HepG2 (cell line): ENCODE data around the gene RHBDL3. TPM values are rescaled to one million over a fixed set of nuclear protein-coding genes. Genes with fewer than 3 reads are reported as not detected.

Experiments
- CEBPG ChIP-seq: IDR thresholded peaks from 2 replicates; pipeline ENCODE4 v1.6.1; 2016
- DR1 ChIP-seq: sonication (generic); formaldehyde crosslinking; IDR thresholded peaks from 2 replicates; pipeline ENCODE4 v1.8.0; 2021; ENCODE audit warnings: mild to moderate bottlenecking, missing genetic modification reagents, inconsistent platforms
- FOXK1 ChIP-seq: sonication (generic); formaldehyde crosslinking; IDR thresholded peaks from 2 replicates; pipeline ENCODE4 v1.4.0; 2020; ENCODE audit warnings: low read depth, missing genetic modification reagents, borderline replicate concordance
- HNF4A ChIP-seq: sonication (generic); formaldehyde crosslinking; IDR thresholded peaks from 2 replicates; pipeline ENCODE4 v1.4.0; 2020; ENCODE audit warnings: missing genetic modification reagents
- MYNN ChIP-seq: sonication (generic); formaldehyde crosslinking; IDR thresholded peaks from 2 replicates; pipeline ENCODE4 v1.4.0; 2020; ENCODE audit warnings: mild to moderate bottlenecking, low read depth, missing genetic modification reagents
- NR1H2 ChIP-seq: sonication (generic); formaldehyde crosslinking; IDR thresholded peaks from 2 replicates; pipeline ENCODE4 v1.8.1; 2022; ENCODE audit warnings: low read depth, missing genetic modification reagents, borderline replicate concordance
- PAF1 ChIP-seq: IDR thresholded peaks from 2 replicates; pipeline ENCODE4 v1.6.1; 2016; ENCODE audit warnings: missing genetic modification reagents, missing compliant biosample characterization
- PITX1 ChIP-seq: sonication (generic); formaldehyde crosslinking; IDR thresholded peaks from 2 replicates; pipeline ENCODE4 v1.5.1; 2020; ENCODE audit warnings: mild to moderate bottlenecking, missing genetic modification reagents
- SAFB2 ChIP-seq: sonication (generic); formaldehyde crosslinking; IDR thresholded peaks from 2 replicates; pipeline ENCODE4 v1.5.1; 2020; ENCODE audit warnings: missing genetic modification reagents, low read depth, mild to moderate bottlenecking, borderline replicate concordance
- SOX5 ChIP-seq: IDR thresholded peaks from 2 replicates; pipeline ENCODE4 v1.6.1; 2016; ENCODE audit warnings: borderline replicate concordance
- TCF7L2 ChIP-seq: IDR thresholded peaks from 2 replicates; pipeline ENCODE4 v1.6.1; 2011; ENCODE audit warnings: mild to moderate bottlenecking, low read depth, low read length, moderate library complexity
- THYN1 ChIP-seq: sonication (generic); formaldehyde crosslinking; IDR thresholded peaks from 2 replicates; pipeline ENCODE4 v1.8.1; 2023; ENCODE audit warnings: low read depth, mild to moderate bottlenecking, moderate library complexity, missing genetic modification reagents, borderline replicate concordance
- ZBTB1 ChIP-seq: sonication (generic); formaldehyde crosslinking; IDR thresholded peaks from 2 replicates; pipeline ENCODE4 v1.4.0; 2020; ENCODE audit warnings: missing genetic modification reagents, borderline replicate concordance
- ZFP41 ChIP-seq: sonication (generic); formaldehyde crosslinking; IDR thresholded peaks from 2 replicates; pipeline ENCODE4 v1.4.0; 2020; ENCODE audit warnings: mild to moderate bottlenecking, missing genetic modification reagents, borderline replicate concordance
- ZNF20 ChIP-seq: sonication (generic); formaldehyde crosslinking; IDR thresholded peaks from 2 replicates; pipeline ENCODE4 v1.4.0; 2020; ENCODE audit warnings: mild to moderate bottlenecking, moderate library complexity, missing genetic modification reagents
- ZNF34 ChIP-seq: sonication (generic); formaldehyde crosslinking; IDR thresholded peaks from 2 replicates; pipeline ENCODE4 v1.4.0; 2020; ENCODE audit warnings: mild to moderate bottlenecking, missing genetic modification reagents, borderline replicate concordance
- ZNF468 ChIP-seq: sonication (generic); formaldehyde crosslinking; IDR thresholded peaks from 2 replicates; pipeline ENCODE4 v1.8.0; 2022; ENCODE audit warnings: mild to moderate bottlenecking, moderate library complexity, missing genetic modification reagents
- ZNF543 ChIP-seq: sonication (generic); formaldehyde crosslinking; IDR thresholded peaks from 2 replicates; pipeline ENCODE4 v1.4.0; 2020; ENCODE audit warnings: mild to moderate bottlenecking, missing genetic modification reagents
- ZNF546 ChIP-seq: sonication (generic); formaldehyde crosslinking; conservative IDR thresholded peaks from 2 replicates; pipeline ENCODE4 v1.8.1; 2023; ENCODE audit warnings: mild to moderate bottlenecking, missing genetic modification reagents
- ZNF768 ChIP-seq: sonication (generic); formaldehyde crosslinking; IDR thresholded peaks from 2 replicates; pipeline ENCODE4 v1.4.0; 2020; ENCODE audit warnings: missing genetic modification reagents
- ZNF780A ChIP-seq: sonication (generic); formaldehyde crosslinking; IDR thresholded peaks from 2 replicates; pipeline ENCODE4 v1.8.0; 2022; ENCODE audit warnings: mild to moderate bottlenecking, missing genetic modification reagents, moderate library complexity
- ZNF792 ChIP-seq: IDR thresholded peaks from 2 replicates; pipeline ENCODE4 v1.6.1; 2016
- ZNF891 ChIP-seq: sonication (generic); formaldehyde crosslinking; IDR thresholded peaks from 2 replicates; pipeline ENCODE4 v1.5.0; 2020; ENCODE audit warnings: mild to moderate bottlenecking, missing genetic modification reagents
- ZSCAN31 ChIP-seq: sonication (generic); formaldehyde crosslinking; IDR thresholded peaks from 2 replicates; pipeline ENCODE4 v1.5.0; 2020; ENCODE audit warnings: low read depth, mild to moderate bottlenecking, missing genetic modification reagents
- polyA plus RNA-seq, 8 experiments: library from polyadenylated mRNA; depleted of rRNA in 3 of 8; stranded (reverse) in 7 of 8; unstranded in 1 of 8; fragments of >200 nt; fragmentation: Illumina TruSeq in 4 of 8; extraction: Trizol in 4 of 8; gene quantifications; 2 replicates each; pipeline versions ENCODE4 v1.2.1 to v1.2.3, GENCODE V29; 2011 to 2016; ENCODE audit warnings: low read depth in 4 of 8, missing spikeins in 1 of 8, mixed read lengths in 1 of 8; ENCODE audit not compliant: insufficient read depth in 1 of 8
- total RNA-seq, 5 experiments: library from RNA; depleted of rRNA; stranded (reverse); fragments of >200 nt; fragmentation: Illumina TruSeq; extraction: Trizol; gene quantifications; 2 replicates each; pipeline ENCODE4 v1.2.3, GENCODE V29; 2016; ENCODE audit warnings: low read depth in 1 of 5
- TF ChIP-seq, protein P1 (sequence below): sonication (generic); formaldehyde crosslinking; IDR thresholded peaks from 2 replicates; pipeline ENCODE4 v1.4.0; 2020; ENCODE audit warnings: missing genetic modification reagents
- TF ChIP-seq, protein P2 (sequence below): IDR thresholded peaks from 2 replicates; pipeline ENCODE4 v1.6.1; 2016; ENCODE audit warnings: mild to moderate bottlenecking
- TF ChIP-seq, protein P3 (sequence below): IDR thresholded peaks from 2 replicates; pipeline ENCODE4 v1.6.1; 2012; ENCODE audit warnings: inconsistent platforms
- TF ChIP-seq, protein P4 (sequence below): IDR thresholded peaks from 2 replicates; pipeline ENCODE4 v1.6.1; 2016; ENCODE audit warnings: control low read depth

RHBDL3 gene
- total and polyA plus RNA-seq, 2 of the 13 experiments (the other 11 are each of a cell fraction or from before 2014, with no cell fraction given), result 0.09 TPM; not detected in 1

DNA sequence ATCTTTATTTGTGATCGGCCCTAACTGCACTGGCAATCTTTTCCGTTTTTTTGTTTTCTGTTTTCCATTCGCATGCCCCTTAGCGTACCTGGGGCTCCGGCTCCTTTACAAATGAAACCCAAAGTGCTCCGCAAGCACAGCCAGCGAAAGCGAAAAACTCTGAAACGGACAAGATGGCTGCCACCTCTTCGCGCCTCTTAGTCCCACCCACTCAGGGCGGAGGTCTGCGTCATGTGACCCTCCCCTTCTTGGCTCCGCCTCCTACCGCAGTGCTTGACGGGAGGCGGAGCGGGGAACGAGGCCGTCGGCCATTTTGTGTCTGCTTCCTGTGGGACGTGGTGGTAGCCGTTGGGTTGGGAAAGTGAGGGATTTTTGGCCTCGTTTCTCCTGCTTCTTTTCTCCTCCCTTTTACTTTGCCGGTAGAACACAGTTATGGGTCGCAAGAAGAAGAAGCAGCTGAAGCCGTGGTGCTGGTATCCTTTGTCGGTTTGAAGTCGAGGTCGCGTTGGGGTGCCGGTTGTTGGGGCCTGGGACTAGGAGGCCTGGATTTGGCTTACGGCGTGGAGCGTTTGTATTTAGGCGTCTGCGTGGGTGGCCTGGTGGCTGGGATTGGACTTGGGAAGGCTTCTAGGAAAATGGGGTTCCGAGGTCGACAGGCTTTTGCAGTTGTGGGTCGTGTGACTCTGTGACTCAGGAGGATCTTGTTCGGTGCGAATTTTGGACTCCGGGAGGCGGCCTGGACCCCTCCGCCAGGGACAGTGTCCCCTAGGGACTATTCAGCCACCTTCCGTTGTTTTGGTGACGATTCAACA lies 84.4 kb downstream of the RHBDL3 start, which contains the start of gene ZNF207 (continued):
- TF ChIP-seq, protein P1, sequence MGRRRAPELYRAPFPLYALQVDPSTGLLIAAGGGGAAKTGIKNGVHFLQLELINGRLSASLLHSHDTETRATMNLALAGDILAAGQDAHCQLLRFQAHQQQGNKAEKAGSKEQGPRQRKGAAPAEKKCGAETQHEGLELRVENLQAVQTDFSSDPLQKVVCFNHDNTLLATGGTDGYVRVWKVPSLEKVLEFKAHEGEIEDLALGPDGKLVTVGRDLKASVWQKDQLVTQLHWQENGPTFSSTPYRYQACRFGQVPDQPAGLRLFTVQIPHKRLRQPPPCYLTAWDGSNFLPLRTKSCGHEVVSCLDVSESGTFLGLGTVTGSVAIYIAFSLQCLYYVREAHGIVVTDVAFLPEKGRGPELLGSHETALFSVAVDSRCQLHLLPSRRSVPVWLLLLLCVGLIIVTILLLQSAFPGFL (CRISPR knock-in tag), result no peak
- TF ChIP-seq DR1 (CRISPR knock-in tag) (peak; percentile 78; the same call in 1 of the 2 replicates), NR1H2 (CRISPR knock-in tag) (no peak), ZFP41 (CRISPR knock-in tag) (no peak), CEBPG (CRISPR knock-in tag) (peak; percentile 54; the same call in 1 of the 2 replicates), MYNN (CRISPR knock-in tag) (no peak), ZNF543 (CRISPR knock-in tag) (no peak), TCF7L2 (no peak), HNF4A (CRISPR knock-in tag) (no peak; the same call in 1 of the 2 replicates), ZNF780A (CRISPR knock-in tag) (no peak), THYN1 (CRISPR knock-in tag) (no peak), ZBTB1 (no peak), ZNF891 (CRISPR knock-in tag) (peak; percentile 64; the same call in 1 of the 2 replicates), ZNF546 (CRISPR knock-in tag) (no peak; the same call in 1 of the 2 replicates), ZNF768 (CRISPR knock-in tag) (no peak), ZNF792 (CRISPR knock-in tag) (0 out of 2 replicates have a peak, but pooled peaks have one; percentile 22), PITX1 (CRISPR knock-in tag) (peak; percentile 33; the same call in 1 of the 2 replicates), PAF1 (CRISPR knock-in tag) (no peak), SAFB2 (CRISPR knock-in tag) (no peak), ZSCAN31 (CRISPR knock-in tag) (peak; percentile 58), SOX5 (CRISPR knock-in tag) (peak; percentile 40; the same call in 1 of the 2 replicates), FOXK1 (CRISPR knock-in tag) (no peak; the same call in 1 of the 2 replicates), ZNF34 (CRISPR knock-in tag) (no peak; the same call in 1 of the 2 replicates), ZNF468 (CRISPR knock-in tag) (no peak), ZNF20 (CRISPR knock-in tag) (no peak)
- TF ChIP-seq, protein P2, sequence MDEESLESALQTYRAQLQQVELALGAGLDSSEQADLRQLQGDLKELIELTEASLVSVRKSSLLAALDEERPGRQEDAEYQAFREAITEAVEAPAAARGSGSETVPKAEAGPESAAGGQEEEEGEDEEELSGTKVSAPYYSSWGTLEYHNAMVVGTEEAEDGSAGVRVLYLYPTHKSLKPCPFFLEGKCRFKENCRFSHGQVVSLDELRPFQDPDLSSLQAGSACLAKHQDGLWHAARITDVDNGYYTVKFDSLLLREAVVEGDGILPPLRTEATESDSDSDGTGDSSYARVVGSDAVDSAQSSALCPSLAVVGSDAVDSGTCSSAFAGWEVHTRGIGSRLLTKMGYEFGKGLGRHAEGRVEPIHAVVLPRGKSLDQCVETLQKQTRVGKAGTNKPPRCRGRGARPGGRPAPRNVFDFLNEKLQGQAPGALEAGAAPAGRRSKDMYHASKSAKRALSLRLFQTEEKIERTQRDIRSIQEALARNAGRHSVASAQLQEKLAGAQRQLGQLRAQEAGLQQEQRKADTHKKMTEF (CRISPR knock-in tag), result peak; percentile 74; the same call in 1 of the 2 replicates
- TF ChIP-seq, protein P3, sequence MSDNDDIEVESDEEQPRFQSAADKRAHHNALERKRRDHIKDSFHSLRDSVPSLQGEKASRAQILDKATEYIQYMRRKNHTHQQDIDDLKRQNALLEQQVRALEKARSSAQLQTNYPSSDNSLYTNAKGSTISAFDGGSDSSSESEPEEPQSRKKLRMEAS, result peak; percentile 43; the same call in 1 of the 2 replicates
- TF ChIP-seq, protein P4, sequence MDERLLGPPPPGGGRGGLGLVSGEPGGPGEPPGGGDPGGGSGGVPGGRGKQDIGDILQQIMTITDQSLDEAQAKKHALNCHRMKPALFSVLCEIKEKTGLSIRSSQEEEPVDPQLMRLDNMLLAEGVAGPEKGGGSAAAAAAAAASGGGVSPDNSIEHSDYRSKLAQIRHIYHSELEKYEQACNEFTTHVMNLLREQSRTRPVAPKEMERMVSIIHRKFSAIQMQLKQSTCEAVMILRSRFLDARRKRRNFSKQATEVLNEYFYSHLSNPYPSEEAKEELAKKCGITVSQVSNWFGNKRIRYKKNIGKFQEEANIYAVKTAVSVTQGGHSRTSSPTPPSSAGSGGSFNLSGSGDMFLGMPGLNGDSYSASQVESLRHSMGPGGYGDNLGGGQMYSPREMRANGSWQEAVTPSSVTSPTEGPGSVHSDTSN (CRISPR knock-in tag), result no peak
